Neuronal stem cell (in vitro differentiated cells): ENCODE results near the gene ACACB.

Source experiments
- DNase-seq: peaks from one replicate; pipeline ENCODE4 v3.0.0-alpha.2; 2013; ENCODE audit warnings: low spot score
- H2AFZ ChIP-seq: one replicate; pipeline ENCODE4 v1.6.1; 2013; ENCODE audit warnings: mild to moderate bottlenecking, low read length, inconsistent platforms
- H2AK5ac ChIP-seq: 2 replicates; pipeline ENCODE4 v1.6.1; 2013; ENCODE audit warnings: low read depth, mild to moderate bottlenecking, inconsistent platforms, low read length, moderate library complexity, mixed read lengths
- H2BK120ac ChIP-seq: 2 replicates; pipeline ENCODE4 v1.6.1; 2013; ENCODE audit warnings: low read depth, mild to moderate bottlenecking, inconsistent platforms, low read length, moderate library complexity, mixed read lengths
- H2BK12ac ChIP-seq: one replicate; pipeline ENCODE4 v1.6.1; 2013; ENCODE audit warnings: low read length, inconsistent platforms
- H2BK15ac ChIP-seq: 2 replicates; pipeline ENCODE4 v1.6.1; 2013; ENCODE audit warnings: mild to moderate bottlenecking, low read length, inconsistent platforms, mixed read lengths
- H2BK5ac ChIP-seq: one replicate; pipeline ENCODE4 v1.6.1; 2013; ENCODE audit warnings: inconsistent platforms, mild to moderate bottlenecking, low read length, moderate library complexity
- H3K14ac ChIP-seq: one replicate; pipeline ENCODE4 v1.6.1; 2013; ENCODE audit warnings: low read length, inconsistent platforms
- H3K18ac ChIP-seq: 2 replicates; pipeline ENCODE4 v1.6.1; 2013; ENCODE audit warnings: low read length, inconsistent platforms
- H3K23ac ChIP-seq: 2 replicates; pipeline ENCODE4 v1.6.1; 2013; ENCODE audit warnings: low read depth, mild to moderate bottlenecking, mixed read lengths, low read length, inconsistent platforms; ENCODE audit not compliant: poor library complexity
- H3K27ac ChIP-seq: replicated peaks from 3 replicates; pipeline ENCODE4 v1.5.1; 2013; ENCODE audit warnings: low read length, inconsistent platforms
- H3K27me3 ChIP-seq, 3 experiments: 2 replicates each; pipeline ENCODE4 v1.6.1; 2013; ENCODE audit warnings: low read length in 3 of 3, mild to moderate bottlenecking in 2 of 3, inconsistent platforms in 1 of 3, low read depth in 1 of 3, mixed read lengths in 1 of 3, moderate library complexity in 1 of 3; ENCODE audit not compliant: control insufficient read depth in 3 of 3, insufficient read depth in 3 of 3
- H3K36me3 ChIP-seq, 2 donors: replicated peaks in 1 of 2; 2 replicates each; pipeline ENCODE4 v1.6.1; 2013; ENCODE audit warnings: low read length in 2 of 2; ENCODE audit not compliant: control insufficient read depth in 2 of 2, insufficient read depth in 2 of 2
- H3K4ac ChIP-seq: 2 replicates; pipeline ENCODE4 v1.6.1; 2013; ENCODE audit warnings: inconsistent platforms, mild to moderate bottlenecking, low read length, moderate library complexity
- H3K4me1 ChIP-seq, 2 donors: 1 replicate in 1 of 2; 2 replicates in 1 of 2; pipeline ENCODE4 v1.6.1; 2013; ENCODE audit warnings: low read length in 2 of 2, low read depth in 1 of 2; ENCODE audit not compliant: control insufficient read depth in 2 of 2, insufficient read depth in 1 of 2
- H3K4me2 ChIP-seq: one replicate; pipeline ENCODE4 v1.6.1; 2013; ENCODE audit warnings: mild to moderate bottlenecking, low read length, inconsistent platforms; ENCODE audit not compliant: insufficient read depth, poor library complexity, severe bottlenecking
- H3K4me3 ChIP-seq, 2 donors: 2 replicates each; pipeline ENCODE4 v1.5.1; 2013; ENCODE audit warnings: low read length in 2 of 2, mild to moderate bottlenecking in 2 of 2, inconsistent platforms in 1 of 2, moderate library complexity in 1 of 2
- H3K79me1 ChIP-seq: one replicate; pipeline ENCODE4 v1.6.1; 2013; ENCODE audit warnings: low read depth, mild to moderate bottlenecking, inconsistent platforms, low read length, moderate library complexity
- H3K9ac ChIP-seq: one replicate; pipeline ENCODE4 v1.6.1; 2013; ENCODE audit warnings: mild to moderate bottlenecking, low read depth, low read length, inconsistent platforms; ENCODE audit not compliant: poor library complexity
- H3K9me3 ChIP-seq, 2 donors: replicated peaks in 1 of 2; 2 replicates each; pipeline versions ENCODE3 to v1.6.1; 2013; ENCODE audit warnings: low read length in 2 of 2, mild to moderate bottlenecking in 2 of 2, inconsistent platforms in 1 of 2, low read depth in 1 of 2, mixed read lengths in 1 of 2, moderate library complexity in 1 of 2; ENCODE audit not compliant: control insufficient read depth in 2 of 2, insufficient read depth in 1 of 2
- H4K8ac ChIP-seq: one replicate; pipeline ENCODE4 v1.6.1; 2013; ENCODE audit warnings: low read depth, mild to moderate bottlenecking, inconsistent platforms, low read length, moderate library complexity
- H4K91ac ChIP-seq: one replicate; pipeline ENCODE4 v1.6.1; 2013; ENCODE audit warnings: low read length, low read depth, mild to moderate bottlenecking, inconsistent platforms; ENCODE audit not compliant: poor library complexity
- WGBS, 2 donors: extraction: QIAGEN DNeasy Blood & Tissue Kit; methylation state at CpG; one replicate each; pipeline ENCODE4 v1.1.7; 2013; ENCODE audit warnings: missing lambda C conversion rate in 2 of 2, mixed read lengths in 1 of 2; ENCODE audit not compliant: insufficient read length in 2 of 2, insufficient replicate concordance in 1 of 2; ENCODE audit errors: extremely low coverage in 2 of 2; 5-methylcytosine and 5-hydroxymethylcytosine counted together

ACACB gene

GRCh38 chr12:109156036-109156435 is 39.6 kb downstream of the ACACB start:
- WGBS, 2 donors, result no CpG with 5 or more reads among the region's 5 CpGs
- H3K4me2 ChIP-seq, result no peak overlapping the region

GRCh38 chr12:109156586-109156985 is 40.2 kb downstream of the ACACB start:
- no peak overlapping the region for H3K14ac ChIP-seq
- no peak overlapping the region for H2BK15ac ChIP-seq
- no peak overlapping the region for H3K9ac ChIP-seq
- WGBS, 2 donors, result no CpG with 5 or more reads among the region's 5 CpGs
- no peak overlapping the region for H4K91ac ChIP-seq
- H2BK5ac ChIP-seq, result no peak overlapping the region
- H3K79me1 ChIP-seq, result no peaks in the 10 kb centered on the region
- no peak for DNase-seq
- H3K18ac ChIP-seq, result no peak overlapping the region
- no peak overlapping the region for H4K8ac ChIP-seq
- H3K4ac ChIP-seq, result no peak overlapping the region
- no peak overlapping the region for H2BK120ac ChIP-seq
- no peaks in the 10 kb centered on the region for H3K9me3 ChIP-seq
- H2AFZ ChIP-seq, result no peak overlapping the region
- H3K23ac ChIP-seq, result no peak overlapping the region
- no peak overlapping the region for H3K27ac ChIP-seq
- H2AK5ac ChIP-seq, result no peak overlapping the region
- H3K4me2 ChIP-seq, result no peak overlapping the region
- peaks cover 0 to 25% (median 7%) of the 10 kb centered on the region in 3 experiments for H3K27me3 ChIP-seq
- H3K4me3 ChIP-seq, result no peak overlapping the region
- no peak overlapping the region for H2BK12ac ChIP-seq
- no peaks in the 10 kb centered on the region for H3K36me3 ChIP-seq
- H3K4me1 ChIP-seq, result peaks cover 3 to 5% of the 10 kb centered on the region in 2 donors

More at GRCh38 chr12:109156036-109156435, 39.6 kb downstream of the ACACB start:
- Histone ChIP-seq H3K36me3 (no peaks in the 10 kb centered on the region), H2AFZ (no peak overlapping the region), H3K79me1 (no peaks in the 10 kb centered on the region), H3K4ac (no peak overlapping the region), H3K9ac (no peak overlapping the region), H3K18ac (no peak overlapping the region), H3K27me3 (peaks cover 0 to 30% (median 7%) of the 10 kb centered on the region in 3 experiments), H2BK120ac (no peak overlapping the region), H2BK12ac (no peak overlapping the region), H2BK5ac (no peak overlapping the region), H3K4me3 (peak overlapping the region in 1 of 2 donors; percentile 37), H2BK15ac (no peak overlapping the region), H3K23ac (no peak overlapping the region), H3K9me3 (no peaks in the 10 kb centered on the region), H3K4me1 (peaks cover 3 to 5% of the 10 kb centered on the region in 2 donors), H2AK5ac (no peak overlapping the region), H4K91ac (no peak overlapping the region), H4K8ac (no peak overlapping the region), H3K14ac (no peak overlapping the region), H3K27ac (no peak overlapping the region)
- DNase-seq, result no peak

- Histone ChIP-seq H2AK5ac (no peak overlapping the region), H3K36me3 (no peaks in the 10 kb centered on the region), H3K9ac (no peak overlapping the region), H3K14ac (no peak overlapping the region), H3K27me3 (peaks cover 0 to 13% (median 7%) of the 10 kb centered on the region in 3 experiments), H2BK5ac (no peak overlapping the region), H2BK15ac (no peak overlapping the region), H4K91ac (no peak overlapping the region), H3K27ac (no peak overlapping the region), H3K4me1 (peaks cover 3 to 5% of the 10 kb centered on the region in 2 donors), H2BK120ac (no peak overlapping the region), H3K4ac (no peak overlapping the region), H2BK12ac (no peak overlapping the region), H3K23ac (no peak overlapping the region), H2AFZ (no peak overlapping the region), H3K9me3 (no peaks in the 10 kb centered on the region), H3K4me3 (no peak overlapping the region), H3K4me2 (no peak overlapping the region), H3K18ac (no peak overlapping the region), H4K8ac (no peak overlapping the region), H3K79me1 (no peaks in the 10 kb centered on the region)
- DNase-seq, result no peak
- WGBS, 2 donors, result no CpG with 5 or more reads among the region's 5 CpGs
Observed at GRCh38 chr12:109157986-109158385, 41.6 kb downstream of the ACACB start.

GRCh38 chr12:109160433-109160832 is 44.0 kb downstream of the ACACB start:
- no peaks in the 10 kb centered on the region for H3K79me1 ChIP-seq
- H2BK15ac ChIP-seq, result no peak overlapping the region
- H2BK12ac ChIP-seq, result no peak overlapping the region
- no peak overlapping the region for H3K27ac ChIP-seq
- no peaks in the 10 kb centered on the region for H3K27me3 ChIP-seq
- H2AK5ac ChIP-seq, result no peak overlapping the region
- H3K4me2 ChIP-seq, result no peak overlapping the region
- H2BK5ac ChIP-seq, result no peak overlapping the region
- H4K8ac ChIP-seq, result no peak overlapping the region
- H3K9me3 ChIP-seq, result no peaks in the 10 kb centered on the region
- H3K36me3 ChIP-seq, result no peaks in the 10 kb centered on the region
- H3K14ac ChIP-seq, result no peak overlapping the region
- H3K4me3 ChIP-seq, result no peak overlapping the region
- H2AFZ ChIP-seq, result no peak overlapping the region
- H3K4ac ChIP-seq, result no peak overlapping the region
- no CpG with 5 or more reads among the region's 7 CpGs for WGBS, 2 donors
- no peak overlapping the region for H2BK120ac ChIP-seq
- no peak for DNase-seq
- H4K91ac ChIP-seq, result no peak overlapping the region
- no peak overlapping the region for H3K23ac ChIP-seq
- no peak overlapping the region for H3K9ac ChIP-seq
- H3K18ac ChIP-seq, result no peak overlapping the region
- H3K4me1 ChIP-seq, result no peaks in the 10 kb centered on the region
